ENCODE measurements around the gene POLA1. TPM values are rescaled to one million over a fixed set of nuclear protein-coding genes. Genes with fewer than 3 reads are reported as not detected.

The POLA1 gene
- total RNA-seq, 1 donor from 2014 or later: 11.1 TPM

DNA sequence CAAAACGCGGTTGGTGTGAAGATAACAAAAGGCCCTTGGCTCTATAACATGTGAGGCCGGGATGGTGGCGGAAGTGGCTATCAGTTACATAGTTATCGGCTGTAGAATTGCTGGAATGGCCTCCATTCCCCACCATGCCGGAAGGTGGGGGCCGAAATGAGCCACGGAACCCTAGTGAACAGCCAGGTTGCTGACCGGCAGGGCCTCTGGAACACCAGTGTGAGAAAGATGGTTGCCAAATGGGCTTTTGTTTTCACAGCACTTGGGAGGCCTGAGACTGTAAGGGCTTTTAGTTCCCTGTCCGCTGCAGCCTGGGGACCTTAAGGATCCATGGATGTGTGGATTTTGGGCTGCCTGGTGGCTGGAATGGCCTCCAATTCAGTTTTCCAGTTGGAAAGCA is 345.3 kb downstream of the POLA1 start:
- ATAC-seq (no peak), DNase-seq (no peak)
- Histone ChIP-seq H3K27me3 (no peaks in the 10 kb centered on the region), H3K4me3 (no peak overlapping the region), H3K9me3 (no peaks in the 10 kb centered on the region), H3K4me1 (no peaks in the 10 kb centered on the region), H3K27ac (no peak overlapping the region), H3K36me3 (no peaks in the 10 kb centered on the region)
- TF ChIP-seq, protein P1, sequence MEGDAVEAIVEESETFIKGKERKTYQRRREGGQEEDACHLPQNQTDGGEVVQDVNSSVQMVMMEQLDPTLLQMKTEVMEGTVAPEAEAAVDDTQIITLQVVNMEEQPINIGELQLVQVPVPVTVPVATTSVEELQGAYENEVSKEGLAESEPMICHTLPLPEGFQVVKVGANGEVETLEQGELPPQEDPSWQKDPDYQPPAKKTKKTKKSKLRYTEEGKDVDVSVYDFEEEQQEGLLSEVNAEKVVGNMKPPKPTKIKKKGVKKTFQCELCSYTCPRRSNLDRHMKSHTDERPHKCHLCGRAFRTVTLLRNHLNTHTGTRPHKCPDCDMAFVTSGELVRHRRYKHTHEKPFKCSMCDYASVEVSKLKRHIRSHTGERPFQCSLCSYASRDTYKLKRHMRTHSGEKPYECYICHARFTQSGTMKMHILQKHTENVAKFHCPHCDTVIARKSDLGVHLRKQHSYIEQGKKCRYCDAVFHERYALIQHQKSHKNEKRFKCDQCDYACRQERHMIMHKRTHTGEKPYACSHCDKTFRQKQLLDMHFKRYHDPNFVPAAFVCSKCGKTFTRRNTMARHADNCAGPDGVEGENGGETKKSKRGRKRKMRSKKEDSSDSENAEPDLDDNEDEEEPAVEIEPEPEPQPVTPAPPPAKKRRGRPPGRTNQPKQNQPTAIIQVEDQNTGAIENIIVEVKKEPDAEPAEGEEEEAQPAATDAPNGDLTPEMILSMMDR (IDR thresholded peaks at IDR 0.05): no peak
- intact Hi-C loops (cut with DNase I): no loop called here

DNA sequence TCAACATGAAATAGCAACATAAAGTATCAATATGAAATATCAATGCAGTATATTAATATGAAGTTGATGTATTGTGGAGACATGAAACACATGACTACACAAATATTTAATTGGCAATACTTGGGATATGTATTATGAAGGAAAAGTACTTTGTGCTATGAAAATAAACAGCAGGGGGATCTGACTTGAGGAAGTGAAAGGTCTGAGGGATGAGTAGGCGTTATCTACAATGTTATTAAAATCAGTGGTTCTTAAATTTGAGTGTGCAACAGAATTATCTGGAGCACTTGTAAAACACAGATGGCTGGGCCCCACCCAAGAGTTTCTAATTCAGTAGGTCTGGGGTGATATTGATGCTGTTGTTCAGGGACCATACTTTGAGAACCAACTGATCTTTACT is 349.5 kb downstream of the POLA1 start:
- Histone ChIP-seq H3K36me3 (no peaks in the 10 kb centered on the region), H3K4me1 (no peaks in the 10 kb centered on the region), H3K9me3 (no peaks in the 10 kb centered on the region), H3K27me3 (no peaks in the 10 kb centered on the region), H3K4me3 (no peak overlapping the region), H3K27ac (no peak overlapping the region)
- intact Hi-C loops (cut with DNase I): no loop called here
- no peak for DNase-seq
- ATAC-seq: no peak
- TF ChIP-seq, protein P1 (IDR thresholded peaks at IDR 0.05): no peak

Other genes starting within 250 kb of the POLA1 start
- gene PDK3, start 228.6 kb upstream of the POLA1 start, total RNA-seq: 19.4 TPM
- gene PCYT1B, start 46.6 kb upstream of the POLA1 start, total RNA-seq: 0.14 TPM